OCI-LY7 (cell line): ENCODE measurements around the gene MYO3A.

Experiments used
- CTCF ChIP-seq: fragments of 200-600 bp; sonication (generic); conservative IDR thresholded peaks from 2 replicates; pipeline ENCODE4 v1.5.1; 2014; ENCODE audit warnings: mild to moderate bottlenecking, antibody characterized with exemption, low read length, moderate library complexity, mixed read lengths
- EZH2phosphoT487 ChIP-seq: fragments of 200-600 bp; sonication (generic); IDR thresholded peaks from 2 replicates; pipeline ENCODE4 v1.6.1; 2018; ENCODE audit warnings: low read depth, borderline replicate concordance, mild to moderate bottlenecking, mixed run types, antibody characterized with exemption, low read length, moderate library complexity, mixed read lengths

GRCh38 chr10:25989951-25990350 is 55.9 kb downstream of the MYO3A start:
- TF ChIP-seq CTCF (no peak), EZH2phosphoT487 (no peak)
